Thymus (tissue), 11 donors: ENCODE results near the gene TTC23L. TPM values are rescaled to one million over a fixed set of nuclear protein-coding genes. Genes with fewer than 3 reads are reported as not detected.
A peak's percentile ranks its signal among the peaks of the same experiment; 100 is the strongest.

ENCODE experiments used
- DNase-seq, 9 donors: peaks; one replicate each; pipeline ENCODE4 v3.0.0-alpha.2; 2013; ENCODE audit warnings: low spot score in 9 of 9, low read depth in 6 of 9, missing footprints in 1 of 9
- H3K27ac ChIP-seq, 2 donors: one replicate each; pipeline ENCODE4 v1.5.1; 2013; ENCODE audit warnings: control low read depth in 1 of 2, low read depth in 1 of 2, low read length in 1 of 2, mild to moderate bottlenecking in 1 of 2, moderate library complexity in 1 of 2
- H3K27me3 ChIP-seq, 2 donors: one replicate each; pipeline ENCODE4 v1.5.1; 2013; ENCODE audit warnings: low read length in 1 of 2; ENCODE audit not compliant: control insufficient read depth in 2 of 2, insufficient read depth in 1 of 2
- H3K36me3 ChIP-seq, 2 donors: one replicate each; pipeline ENCODE4 v1.5.1; 2013; ENCODE audit warnings: low read length in 1 of 2, mild to moderate bottlenecking in 1 of 2, moderate library complexity in 1 of 2; ENCODE audit not compliant: control insufficient read depth in 2 of 2, insufficient read depth in 2 of 2
- H3K4me1 ChIP-seq, 2 donors: one replicate each; pipeline ENCODE4 v1.5.1; 2013; ENCODE audit warnings: low read length in 2 of 2; ENCODE audit not compliant: control insufficient read depth in 2 of 2, insufficient read depth in 2 of 2
- H3K4me3 ChIP-seq, 2 donors: one replicate each; pipeline ENCODE4 v1.5.1; 2013; ENCODE audit warnings: low read length in 2 of 2, control low read depth in 1 of 2, mild to moderate bottlenecking in 1 of 2
- H3K9me3 ChIP-seq, 2 donors: one replicate each; pipeline ENCODE4 v1.5.1; 2013; ENCODE audit warnings: low read length in 1 of 2, mild to moderate bottlenecking in 1 of 2; ENCODE audit not compliant: control insufficient read depth in 2 of 2, insufficient read depth in 1 of 2
- WGBS: extraction: QIAGEN DNeasy Blood & Tissue Kit; methylation state at CpG from one replicate; pipeline ENCODE4 v1.1.7; 2013; 5-methylcytosine and 5-hydroxymethylcytosine counted together
- polyA plus RNA-seq: library from polyadenylated mRNA; stranded (reverse); fragments of 200-250 nt; gene quantifications from one replicate; pipeline ENCODE4 v1.2.3, GENCODE V29; 2013
- total RNA-seq: library from RNA; stranded (reverse); fragments of 120-200 nt; gene quantifications from one replicate; pipeline ENCODE4 v1.2.4, GENCODE V29; 2013
- donor health status: healthy.

Gene TTC23L
- total and polyA plus RNA-seq, 2 donors = 0.33 to 0.52 TPM

- peaks cover 3 to 31% of the 10 kb centered on the region in 2 donors for H3K36me3 ChIP-seq
- H3K27ac ChIP-seq = no peak overlapping the region
- 96% methylated on average over 5 of the region's 5 CpGs for WGBS
- peaks cover 4 to 6% of the 10 kb centered on the region in 2 donors for H3K4me1 ChIP-seq
- no peak overlapping the region for H3K4me3 ChIP-seq
- H3K27me3 ChIP-seq = no peaks in the 10 kb centered on the region
- H3K9me3 ChIP-seq = no peaks in the 10 kb centered on the region
- no peak for DNase-seq
Measured at GRCh38 chr5:34928267-34928666, 89.3 kb downstream of the TTC23L start.

GRCh38 chr5:34929134-34929719 is 90.3 kb downstream of the TTC23L start, which contains the start of gene DNAJC21:
Gene DNAJC21, plus strand, starts transcription at chr5:34929559. Its CDS starts 261 bp downstream, at chr5:34929820.
- H3K9me3 ChIP-seq = no peaks in the 10 kb centered on the region
- H3K4me3 ChIP-seq = peak within 1 kb of the TSS; percentile 71 to 79
- DNase-seq = peak; percentile 79 to 97 (median 94)
- peak within 1 kb of the TSS; percentile 82 to 87 for H3K27ac ChIP-seq
- H3K36me3 ChIP-seq = peaks cover 0 to 21% of the 10 kb centered on the region in 2 donors
- H3K27me3 ChIP-seq = no peaks in the 10 kb centered on the region
- H3K4me1 ChIP-seq = peaks cover 4 to 6% of the 10 kb centered on the region in 2 donors
- WGBS = under 1% methylated on average over 63 of the region's 63 CpGs

GRCh38 chr5:34929720-34930461 is 90.9 kb downstream of the TTC23L start:
- no peaks in the 10 kb centered on the region for H3K9me3 ChIP-seq
- peak overlapping the region; percentile 82 to 87 for H3K27ac ChIP-seq
- WGBS = under 1% methylated on average over 70 of the region's 70 CpGs
- peak overlapping the region; percentile 71 to 79 for H3K4me3 ChIP-seq
- no peaks in the 10 kb centered on the region for H3K27me3 ChIP-seq
- DNase-seq = peak in 6 of 9 donors; percentile 41 to 81 (median 56)
- H3K4me1 ChIP-seq = peaks cover 4 to 6% of the 10 kb centered on the region in 2 donors
- H3K36me3 ChIP-seq = peaks cover 0 to 17% of the 10 kb centered on the region in 2 donors

GRCh38 chr5:34930462-34930844 is 91.5 kb downstream of the TTC23L start:
- Histone ChIP-seq H3K27me3 (no peaks in the 10 kb centered on the region), H3K27ac (peak overlapping the region in 1 of 2 donors; percentile 82), H3K9me3 (no peaks in the 10 kb centered on the region), H3K36me3 (peaks cover 0 to 12% of the 10 kb centered on the region in 2 donors), H3K4me1 (peaks cover 4 to 6% of the 10 kb centered on the region in 2 donors), H3K4me3 (peak overlapping the region; percentile 71 to 79)
- no peak for DNase-seq
- WGBS = 3% methylated on average over 3 of the region's 3 CpGs

GRCh38 chr5:34930870-34931269 is 91.9 kb downstream of the TTC23L start:
- H3K27me3 ChIP-seq = no peaks in the 10 kb centered on the region
- WGBS = 94% methylated on average over 4 of the region's 4 CpGs
- peaks cover 4 to 6% of the 10 kb centered on the region in 2 donors for H3K4me1 ChIP-seq
- H3K4me3 ChIP-seq = peak overlapping the region; percentile 71 to 79
- no peak overlapping the region for H3K27ac ChIP-seq
- no peaks in the 10 kb centered on the region for H3K9me3 ChIP-seq
- H3K36me3 ChIP-seq = peaks cover 0 to 9% of the 10 kb centered on the region in 2 donors
- DNase-seq = no peak

- no peak for DNase-seq
- 97% methylated on average over 2 of the region's 2 CpGs for WGBS
- Histone ChIP-seq H3K4me1 (peaks cover 4 to 6% of the 10 kb centered on the region in 2 donors), H3K36me3 (peaks cover 9 to 18% of the 10 kb centered on the region in 2 donors), H3K9me3 (no peaks in the 10 kb centered on the region), H3K27ac (no peak overlapping the region), H3K4me3 (no peak overlapping the region), H3K27me3 (no peaks in the 10 kb centered on the region)
Measured at GRCh38 chr5:34932947-34933346, 94.0 kb downstream of the TTC23L start.

- no peak overlapping the region for H3K27ac ChIP-seq
- 98% methylated on average over 3 of the region's 3 CpGs for WGBS
- no peak for DNase-seq
Measured at GRCh38 chr5:34941936-34942335, 103.0 kb downstream of the TTC23L start.

GRCh38 chr5:34944044-34944443 is 105.1 kb downstream of the TTC23L start:
- H3K27ac ChIP-seq = no peak overlapping the region
- WGBS = 100% methylated on average over 2 of the region's 2 CpGs

More at GRCh38 chr5:34941936-34942335, 103.0 kb downstream of the TTC23L start:
- no peaks in the 10 kb centered on the region for H3K9me3 ChIP-seq
- no peaks in the 10 kb centered on the region for H3K4me1 ChIP-seq
- no peaks in the 10 kb centered on the region for H3K27me3 ChIP-seq
- H3K4me3 ChIP-seq = no peak overlapping the region
- H3K36me3 ChIP-seq = peaks cover 25 to 49% of the 10 kb centered on the region in 2 donors

GRCh38 chr5:34944460-34945047 is 105.6 kb downstream of the TTC23L start:
- WGBS = 97% methylated on average over 11 of the region's 11 CpGs
- DNase-seq = no peak

More at GRCh38 chr5:34944044-34944443, 105.1 kb downstream of the TTC23L start:
- peaks cover 14 to 39% of the 10 kb centered on the region in 2 donors for H3K36me3 ChIP-seq
- no peaks in the 10 kb centered on the region for H3K9me3 ChIP-seq
- H3K27me3 ChIP-seq = no peaks in the 10 kb centered on the region
- no peaks in the 10 kb centered on the region for H3K4me1 ChIP-seq
- no peak overlapping the region for H3K4me3 ChIP-seq
- no peak for DNase-seq

More at GRCh38 chr5:34944460-34945047, 105.6 kb downstream of the TTC23L start:
- peaks cover 14 to 41% of the 10 kb centered on the region in 2 donors for H3K36me3 ChIP-seq
- H3K27me3 ChIP-seq = no peaks in the 10 kb centered on the region
- no peaks in the 10 kb centered on the region for H3K9me3 ChIP-seq
- no peak overlapping the region for H3K27ac ChIP-seq
- no peak overlapping the region for H3K4me3 ChIP-seq
- no peaks in the 10 kb centered on the region for H3K4me1 ChIP-seq
